IMR-90 (cell line): ENCODE results near the gene PLCB4. TPM values are rescaled to one million over a fixed set of nuclear protein-coding genes. Genes with fewer than 3 reads are reported as not detected.

Experiments used
- ATAC-seq: fragments of 200-7000 bp; cut with Tn5 transposase; 2 replicates; pipeline ENCODE4 v1.9.1; 2020; ENCODE audit warnings: low read depth, mild to moderate bottlenecking, moderate library complexity
- BruUV-seq: library from RNA; stranded (reverse); fragments of 400-500 nt; replicated peaks from 2 replicates; lab custom pipeline; 2021; lab: Mats Ljungman, UMichigan
- CTCF ChIA-PET: fragments of 300-600 bp; formaldehyde crosslinking; extraction: SDS; loops from one replicate; lab custom pipeline; 2021; ENCODE audit warnings: antibody characterized with exemption; lab: Yijun Ruan, JAX
- POLR2A ChIA-PET: fragments of 300-600 bp; sonication (Branson Sonifier 250); formaldehyde crosslinking; loops from one replicate; lab custom pipeline; 2022; ENCODE audit warnings: antibody characterized with exemption; ENCODE audit not compliant: unreplicated experiment; lab: Charles Lee
- DNase-seq: peaks from one replicate; pipeline ENCODE4 v3.0.0; 2013
- H2AFZ ChIP-seq: replicated peaks from 2 replicates; pipeline ENCODE3; 2013; ENCODE audit warnings: low read length, mild to moderate bottlenecking; ENCODE audit not compliant: poor library complexity
- H2AK5ac ChIP-seq: 2 replicates; pipeline ENCODE4 v1.6.1; 2013; ENCODE audit warnings: low read depth, low read length, inconsistent platforms
- H2AK9ac ChIP-seq: replicated peaks from 2 replicates; pipeline ENCODE3; 2013; ENCODE audit warnings: mild to moderate bottlenecking, low read depth, low read length, moderate library complexity; ENCODE audit not compliant: poor library complexity
- H2BK120ac ChIP-seq: 2 replicates; pipeline ENCODE4 v1.6.1; 2013; ENCODE audit warnings: low read depth, low read length, inconsistent platforms
- H2BK15ac ChIP-seq: 3 replicates; pipeline ENCODE4 v1.6.1; 2013; ENCODE audit warnings: low read depth, low read length, inconsistent platforms
- H2BK20ac ChIP-seq: 2 replicates; pipeline ENCODE4 v1.6.1; 2013; ENCODE audit warnings: low read depth, mild to moderate bottlenecking, inconsistent platforms, low read length, moderate library complexity
- H2BK5ac ChIP-seq: 2 replicates; pipeline ENCODE4 v1.6.1; 2013; ENCODE audit warnings: mild to moderate bottlenecking, low read depth, low read length, inconsistent platforms; ENCODE audit not compliant: poor library complexity, severe bottlenecking
- H3K14ac ChIP-seq: replicated peaks from 2 replicates; pipeline ENCODE4 v1.6.1; 2013; ENCODE audit warnings: low read depth, low read length, inconsistent platforms
- H3K18ac ChIP-seq: 2 replicates; pipeline ENCODE4 v1.6.1; 2013; ENCODE audit warnings: low read depth, low read length, control low read depth
- H3K23ac ChIP-seq: 2 replicates; pipeline ENCODE4 v1.6.1; 2013; ENCODE audit warnings: low read depth, low read length, inconsistent platforms
- H3K27ac ChIP-seq: 2 replicates; pipeline ENCODE4 v1.5.1; 2013; ENCODE audit warnings: mild to moderate bottlenecking, control low read depth, low read length; ENCODE audit not compliant: insufficient read depth
- H3K27me3 ChIP-seq: 2 replicates; pipeline ENCODE4 v1.6.1; 2013; ENCODE audit warnings: low read length; ENCODE audit not compliant: control insufficient read depth, insufficient read depth
- H3K36me3 ChIP-seq: 2 replicates; pipeline ENCODE4 v1.6.1; 2013; ENCODE audit warnings: low read length, mixed read lengths; ENCODE audit not compliant: control insufficient read depth, insufficient read depth
- H3K4ac ChIP-seq: 2 replicates; pipeline ENCODE4 v1.6.1; 2013; ENCODE audit warnings: low read depth, low read length, inconsistent platforms
- H3K4me1 ChIP-seq: 2 replicates; pipeline ENCODE4 v1.6.1; 2013; ENCODE audit warnings: low read length, mixed read lengths; ENCODE audit not compliant: control insufficient read depth, insufficient read depth
- H3K4me2 ChIP-seq: 2 replicates; pipeline ENCODE4 v1.6.1; 2013; ENCODE audit warnings: low read depth, mild to moderate bottlenecking, control low read depth, low read length, moderate library complexity
- H3K4me3 ChIP-seq: 2 replicates; pipeline ENCODE4 v1.5.1; 2013; ENCODE audit warnings: low read depth, mild to moderate bottlenecking, control low read depth, low read length, moderate library complexity; ENCODE audit not compliant: insufficient read depth
- H3K56ac ChIP-seq: 2 replicates; pipeline ENCODE4 v1.6.1; 2013; ENCODE audit warnings: low read length, inconsistent platforms; ENCODE audit not compliant: insufficient read depth; ENCODE audit errors: extremely low read depth
- H3K79me1 ChIP-seq, 2 experiments: 2 replicates each; pipeline ENCODE4 v1.6.1; 2013; ENCODE audit warnings: low read length in 2 of 2, inconsistent platforms in 1 of 2, low read depth in 1 of 2
- H3K9ac ChIP-seq: 2 replicates; pipeline ENCODE4 v1.6.1; 2013; ENCODE audit warnings: low read depth, low read length, control low read depth
- H3K9me1 ChIP-seq: 2 replicates; pipeline ENCODE4 v1.6.1; 2013; ENCODE audit warnings: low read length, inconsistent platforms; ENCODE audit not compliant: insufficient read depth
- H3K9me3 ChIP-seq: 2 replicates; pipeline ENCODE4 v1.6.1; 2013; ENCODE audit warnings: low read length; ENCODE audit not compliant: control insufficient read depth, insufficient read depth
- H4K20me1 ChIP-seq: 2 replicates; pipeline ENCODE4 v1.6.1; 2013; ENCODE audit warnings: low read length, inconsistent platforms; ENCODE audit not compliant: insufficient read depth
- H4K5ac ChIP-seq: 2 replicates; pipeline ENCODE4 v1.6.1; 2013; ENCODE audit warnings: mild to moderate bottlenecking, low read depth, low read length, control low read depth
- H4K8ac ChIP-seq, 2 experiments: 2 replicates each; pipeline ENCODE4 v1.6.1; 2013; ENCODE audit warnings: low read depth in 2 of 2, low read length in 2 of 2, control low read depth in 1 of 2, inconsistent platforms in 1 of 2
- H4K91ac ChIP-seq: 2 replicates; pipeline ENCODE4 v1.6.1; 2013; ENCODE audit warnings: low read depth, low read length, inconsistent platforms; ENCODE audit not compliant: insufficient read depth
- BHLHE40 ChIP-seq: fragments of 150-350 bp; IDR thresholded peaks from 2 replicates; pipeline ENCODE4 v1.6.1; 2016; ENCODE audit warnings: mild to moderate bottlenecking, low read depth, low read length
- CEBPB ChIP-seq: IDR thresholded peaks from 2 replicates; pipeline ENCODE4 v1.6.1; 2012; ENCODE audit warnings: low read depth, low read length, improper control_type of control experiment
- CHD1 ChIP-seq: IDR thresholded peaks from 2 replicates; pipeline ENCODE4 v1.6.1; 2012; ENCODE audit warnings: low read depth, low read length, improper control_type of control experiment
- MAFK ChIP-seq: IDR thresholded peaks from 2 replicates; pipeline ENCODE4 v1.6.1; 2012; ENCODE audit warnings: low read depth, low read length, improper control_type of control experiment
- MXI1 ChIP-seq: IDR thresholded peaks from 2 replicates; pipeline ENCODE4 v1.6.1; 2012; ENCODE audit warnings: low read depth, mild to moderate bottlenecking, low read length, moderate library complexity, borderline replicate concordance
- NFE2L2 ChIP-seq: fragments of 150-350 bp; IDR thresholded peaks from 2 replicates; pipeline ENCODE4 v1.6.1; 2016; ENCODE audit warnings: low read depth, mild to moderate bottlenecking, low read length
- POLR2A ChIP-seq: IDR thresholded peaks from 2 replicates; pipeline ENCODE4 v1.6.1; 2012; ENCODE audit warnings: mild to moderate bottlenecking, low read depth, low read length
- RCOR1 ChIP-seq: IDR thresholded peaks from 2 replicates; pipeline ENCODE4 v1.6.1; 2012; ENCODE audit warnings: mild to moderate bottlenecking, low read length, improper control_type of control experiment; ENCODE audit not compliant: insufficient replicate concordance
- RFX5 ChIP-seq: IDR thresholded peaks from 2 replicates; pipeline ENCODE4 v1.8.0; 2012; ENCODE audit warnings: low read depth, mild to moderate bottlenecking, low read length, moderate library complexity
- SMC3 ChIP-seq: fragments of 150-350 bp; IDR thresholded peaks from 2 replicates; pipeline ENCODE4 v1.6.1; 2016; ENCODE audit warnings: low read depth, mild to moderate bottlenecking, antibody characterized with exemption, low read length, moderate library complexity
- WGBS, 2 experiments: methylation state at CpG; one replicate each; pipeline versions ENCODE4 v1.1.5 to v1.1.7; 2013; ENCODE audit warnings: missing lambda C conversion rate in 2 of 2; ENCODE audit not compliant: insufficient read length in 1 of 2; ENCODE audit errors: extremely low coverage in 2 of 2; 5-methylcytosine and 5-hydroxymethylcytosine counted together
- dilution Hi-C: fragments of 300-500 bp; cut with HindIII; formaldehyde crosslinking; loops from one replicate; pipeline ENCODE4 v1.14.3; 2018; ENCODE audit warnings: low sequenced_read_pairs; ENCODE audit not compliant: unreplicated experiment
- in situ Hi-C: fragments of 300-500 bp; cut with MboI; formaldehyde crosslinking; loops from 3 replicates; pipeline ENCODE4 v1.14.3; 2019; ENCODE audit warnings: low sequenced_read_pairs, inconsistent platforms, mixed read lengths
- intact Hi-C: fragments of 100-400 bp; cut with micrococcal nuclease; formaldehyde crosslinking; loops from 2 replicates; pipeline ENCODE4 v1.10.0; 2022
- polyA plus RNA-seq, 3 experiments: library from polyadenylated mRNA; depleted of rRNA; stranded (reverse); fragments of >200 nt; gene quantifications; 2 replicates each; pipeline ENCODE4 v1.2.3, GENCODE V29; 2012; ENCODE audit warnings: low replicate concordance in 1 of 3
- total RNA-seq: library from RNA; depleted of rRNA; stranded (reverse); fragments of >200 nt; gene quantifications from 2 replicates; pipeline ENCODE4 v1.2.3, GENCODE V29; 2012
- TF ChIP-seq, protein P1 (sequence below): fragments of 150-350 bp; IDR thresholded peaks from 2 replicates; pipeline ENCODE4 v1.6.1; 2017; ENCODE audit warnings: mild to moderate bottlenecking, antibody characterized with exemption, low read length, low read depth

PLCB4 gene
- total and polyA plus RNA-seq, 2 of the 4 experiments (the other 2 are of a cell fraction) = 12.5 to 24.0 TPM

GRCh38 chr20:9399322-9399721 is 330.4 kb downstream of the PLCB4 start:
- Histone ChIP-seq H2AFZ (no peak overlapping the region), H3K56ac (no peak overlapping the region), H2AK9ac (no peak overlapping the region), H2BK20ac (peak overlapping the region; percentile 18; the same call in 1 of the 2 replicates), H3K4me2 (no peak overlapping the region), H2BK15ac (peak overlapping the region; percentile 32; the same call in 1 of the 3 replicates), H4K91ac (no peak overlapping the region), H3K18ac (no peak overlapping the region), H3K4ac (no peak overlapping the region), H2BK5ac (no peak overlapping the region), H3K4me1 (peaks cover 6% of the 10 kb centered on the region), H3K9me3 (no peaks in the 10 kb centered on the region), H3K27me3 (no peaks in the 10 kb centered on the region), H4K20me1 (no peaks in the 10 kb centered on the region), H2BK120ac (no peak overlapping the region; the same call in 1 of the 2 replicates), H3K9me1 (peaks cover 9% of the 10 kb centered on the region), H3K23ac (no peak overlapping the region), H3K79me1 (peaks cover 0 to 14% of the 10 kb centered on the region in 2 experiments; a peak in 1 of 4 replicates), H4K8ac (no peak overlapping the region), H3K9ac (no peak overlapping the region), H4K5ac (no peak overlapping the region), H3K4me3 (no peak overlapping the region), H2AK5ac (no peak overlapping the region), H3K14ac (no peak overlapping the region; the same call in 1 of the 2 replicates), H3K36me3 (peaks cover 21% of the 10 kb centered on the region), H3K27ac (no peak overlapping the region)
- dilution Hi-C loops (no loop called here), in situ Hi-C loops (no loop called here), intact Hi-C loops (no loop called here)
- ChIA-PET CTCF (interaction anchor here (0.5 kb wide), 1 partner anchor 9 kb away, joined by 4 read pairs; no protein-coding TSS in a partner anchor), POLR2A (no interaction called here)
- WGBS, 2 experiments = no CpG with 5 or more reads among the region's 1 CpG
- DNase-seq = no peak
- BruUV-seq = no TSS peak
- no peak for ATAC-seq
- no peak for TF ChIP-seq RCOR1
- no peak for TF ChIP-seq MAFK
- no peak for TF ChIP-seq RFX5
- TF ChIP-seq, protein P1, sequence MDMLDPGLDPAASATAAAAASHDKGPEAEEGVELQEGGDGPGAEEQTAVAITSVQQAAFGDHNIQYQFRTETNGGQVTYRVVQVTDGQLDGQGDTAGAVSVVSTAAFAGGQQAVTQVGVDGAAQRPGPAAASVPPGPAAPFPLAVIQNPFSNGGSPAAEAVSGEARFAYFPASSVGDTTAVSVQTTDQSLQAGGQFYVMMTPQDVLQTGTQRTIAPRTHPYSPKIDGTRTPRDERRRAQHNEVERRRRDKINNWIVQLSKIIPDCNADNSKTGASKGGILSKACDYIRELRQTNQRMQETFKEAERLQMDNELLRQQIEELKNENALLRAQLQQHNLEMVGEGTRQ = no peak
- TF ChIP-seq CEBPB = no peak
- TF ChIP-seq POLR2A = no peak
- TF ChIP-seq MXI1 = no peak
- no peak for TF ChIP-seq CHD1
- no peak for TF ChIP-seq SMC3
- no peak for TF ChIP-seq BHLHE40
- no peak for TF ChIP-seq NFE2L2
